GM12872 (cell line): ENCODE measurements around the gene TRPM8.

Experiments
- TF ChIP-seq, protein P1 (sequence below): IDR thresholded peaks from 3 replicates; pipeline ENCODE4 v1.5.1; 2011; ENCODE audit warnings: low read depth, mild to moderate bottlenecking, low read length, moderate library complexity; ENCODE audit not compliant: insufficient read depth

Gene TRPM8

DNA sequence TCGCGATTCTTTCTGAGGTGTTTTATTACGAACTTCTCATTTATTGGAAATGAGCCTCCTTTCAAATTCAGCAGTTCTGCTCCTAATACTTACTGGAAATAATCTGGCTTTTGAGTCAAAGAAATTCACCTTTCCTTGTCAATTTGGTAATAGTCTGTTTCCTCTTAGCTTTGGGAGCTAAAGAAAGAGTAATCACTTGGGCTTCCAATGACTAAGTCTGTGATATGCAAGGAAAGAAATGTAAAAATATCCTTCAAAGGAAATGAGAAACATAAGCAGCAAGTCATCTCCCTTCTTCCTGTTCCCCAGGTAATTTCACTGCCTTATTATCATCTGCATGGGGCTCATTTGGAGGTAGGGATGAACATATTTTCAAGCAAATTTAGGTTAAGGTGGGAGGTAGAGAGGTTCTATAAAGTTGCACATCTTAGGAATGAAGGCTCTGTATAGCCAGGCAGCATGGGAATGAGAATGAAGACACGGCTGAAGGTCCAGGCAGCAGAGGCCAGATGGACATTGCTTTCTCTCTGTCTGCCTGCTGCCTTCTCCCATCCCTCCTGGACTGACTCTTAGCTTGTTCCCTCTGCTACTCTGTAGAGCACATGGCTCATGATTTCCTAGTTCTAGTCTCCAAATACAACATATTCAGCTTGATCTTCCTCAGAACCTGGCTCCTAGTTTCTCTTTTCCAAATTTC lies 134.3 kb downstream of the TRPM8 start:
- TF ChIP-seq, protein P1, sequence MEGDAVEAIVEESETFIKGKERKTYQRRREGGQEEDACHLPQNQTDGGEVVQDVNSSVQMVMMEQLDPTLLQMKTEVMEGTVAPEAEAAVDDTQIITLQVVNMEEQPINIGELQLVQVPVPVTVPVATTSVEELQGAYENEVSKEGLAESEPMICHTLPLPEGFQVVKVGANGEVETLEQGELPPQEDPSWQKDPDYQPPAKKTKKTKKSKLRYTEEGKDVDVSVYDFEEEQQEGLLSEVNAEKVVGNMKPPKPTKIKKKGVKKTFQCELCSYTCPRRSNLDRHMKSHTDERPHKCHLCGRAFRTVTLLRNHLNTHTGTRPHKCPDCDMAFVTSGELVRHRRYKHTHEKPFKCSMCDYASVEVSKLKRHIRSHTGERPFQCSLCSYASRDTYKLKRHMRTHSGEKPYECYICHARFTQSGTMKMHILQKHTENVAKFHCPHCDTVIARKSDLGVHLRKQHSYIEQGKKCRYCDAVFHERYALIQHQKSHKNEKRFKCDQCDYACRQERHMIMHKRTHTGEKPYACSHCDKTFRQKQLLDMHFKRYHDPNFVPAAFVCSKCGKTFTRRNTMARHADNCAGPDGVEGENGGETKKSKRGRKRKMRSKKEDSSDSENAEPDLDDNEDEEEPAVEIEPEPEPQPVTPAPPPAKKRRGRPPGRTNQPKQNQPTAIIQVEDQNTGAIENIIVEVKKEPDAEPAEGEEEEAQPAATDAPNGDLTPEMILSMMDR = no peak

DNA sequence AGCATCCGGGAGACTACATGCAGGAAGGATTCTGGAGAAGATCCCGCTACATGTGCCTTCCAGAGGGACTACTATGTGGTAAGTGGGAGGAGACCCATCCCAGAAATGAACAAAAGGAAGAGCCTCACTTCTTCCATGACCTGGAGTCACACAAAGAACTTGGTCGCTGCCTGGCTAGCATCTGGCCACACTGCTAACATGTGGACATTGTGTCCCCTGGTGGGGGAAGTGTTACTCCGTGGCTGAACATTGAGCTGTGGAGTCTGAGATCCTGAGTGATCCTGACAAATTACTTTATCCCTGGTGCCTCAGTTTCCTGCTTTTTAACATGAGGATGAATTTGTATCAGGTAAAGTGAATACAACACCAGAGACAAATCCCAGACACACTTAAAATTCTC lies 141.7 kb downstream of the TRPM8 start:
- TF ChIP-seq, protein P1 = no peak

DNA sequence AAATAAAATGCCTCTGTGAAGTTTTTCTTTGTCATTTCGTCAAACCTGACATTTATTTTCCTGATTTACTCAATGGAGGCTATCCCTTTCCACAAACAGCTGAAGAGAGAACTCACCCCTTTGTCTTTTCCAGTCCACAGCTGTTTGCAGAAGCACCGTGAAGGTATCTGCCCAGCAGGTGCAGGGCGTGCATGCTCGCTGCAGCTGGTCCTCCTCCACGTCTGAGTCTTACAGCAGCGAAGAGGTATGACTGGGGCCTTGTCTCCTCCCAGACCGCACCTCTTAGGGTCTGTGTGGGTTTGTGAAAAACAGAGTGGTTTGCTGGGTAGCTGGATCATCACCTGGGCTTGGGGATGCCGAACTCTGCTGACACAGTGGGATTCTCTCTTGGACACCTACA lies 143.1 kb downstream of the TRPM8 start:
- TF ChIP-seq, protein P1 = no peak

DNA sequence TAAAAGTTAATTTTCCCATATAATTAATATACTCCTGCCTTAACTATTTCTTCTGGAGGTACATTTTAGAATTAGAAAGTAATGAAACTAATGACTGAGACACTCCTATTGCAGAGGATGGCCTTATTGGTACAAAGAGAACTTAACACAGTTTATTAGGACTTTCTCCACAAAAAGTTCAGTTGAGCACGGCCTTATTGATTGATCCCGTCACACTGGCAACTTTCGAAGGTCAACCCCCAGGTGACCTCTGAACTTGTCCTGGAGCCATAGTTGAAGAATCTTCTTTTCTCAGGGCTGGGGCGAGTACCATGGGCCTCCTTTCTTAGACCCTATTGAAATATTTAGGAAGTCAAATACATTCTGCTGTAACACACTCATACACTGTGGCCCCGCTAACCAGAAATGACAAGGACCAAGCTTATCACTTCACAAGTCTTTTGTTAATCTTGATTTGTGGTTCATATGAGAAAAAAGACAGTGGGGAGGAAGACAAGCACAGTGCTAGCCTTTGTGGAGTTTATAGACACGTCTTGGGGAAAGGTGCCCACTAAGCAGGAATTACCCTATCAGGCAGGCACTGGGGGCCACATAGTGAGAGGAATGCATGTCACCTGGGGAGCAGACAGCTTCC lies 144.6 kb downstream of the TRPM8 start:
- TF ChIP-seq, protein P1 = no peak

DNA sequence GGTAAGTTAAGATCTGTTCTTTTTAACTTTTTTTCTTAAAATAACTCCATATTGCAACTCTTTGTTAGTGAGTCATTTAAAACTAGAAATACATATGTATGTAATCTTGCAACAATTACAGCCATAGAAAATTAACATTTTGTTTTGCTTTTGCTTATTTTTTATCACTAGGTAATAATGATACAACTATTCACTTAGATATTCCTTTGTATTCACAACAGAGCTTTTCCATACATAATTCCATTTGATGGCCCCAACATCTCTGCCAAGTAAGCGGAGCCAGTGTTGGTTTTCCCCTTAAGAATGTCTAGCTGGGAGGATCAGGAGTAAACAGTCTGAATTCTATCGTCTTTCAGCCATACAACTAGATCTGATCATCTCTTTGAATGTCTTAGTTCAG lies 149.4 kb downstream of the TRPM8 start:
- TF ChIP-seq, protein P1 = no peak
